H1 (cell line): Measurements from ENCODE around the gene VEPH1. TPM values are rescaled to one million over a fixed set of nuclear protein-coding genes. Genes with fewer than 3 reads are reported as not detected.

Experiments used
- CTCF ChIA-PET: fragments of 300-600 bp; sonication (Branson Sonifier 250); formaldehyde crosslinking; loops from one replicate; lab custom pipeline; 2021; ENCODE audit not compliant: partially characterized antibody; lab: Charles Lee
- POLR2A ChIA-PET: fragments of 300-600 bp; sonication (Branson Sonifier 250); formaldehyde crosslinking; loops from one replicate; lab custom pipeline; 2021; ENCODE audit warnings: inconsistent platforms; ENCODE audit not compliant: partially characterized antibody; lab: Charles Lee
- DNase-seq, 2 experiments: peaks; one replicate each; pipeline versions ENCODE4 v3.0.0 to v3.0.0-alpha.2; 2010 to 2022; ENCODE audit warnings: low spot score in 2 of 2, low read depth in 1 of 2, mixed read lengths in 1 of 2
- FAIRE-seq: peaks from 2 replicates; lab custom pipeline; 2011; peaks lifted over from hg19 to GRCh38; lab: Jason Lieb, UNC
- H2AFZ ChIP-seq: 2 replicates; pipeline ENCODE4 v1.8.1; 2012; ENCODE audit warnings: low read length, inconsistent platforms
- H2AK5ac ChIP-seq: 2 replicates; pipeline ENCODE4 v1.6.1; 2013; ENCODE audit warnings: low read depth, low read length
- H2BK120ac ChIP-seq: replicated peaks from 2 replicates; pipeline ENCODE3; 2013; ENCODE audit warnings: low read depth, low read length, inconsistent platforms
- H2BK12ac ChIP-seq: 2 replicates; pipeline ENCODE4 v1.6.1; 2013; ENCODE audit warnings: low read depth, low read length
- H2BK15ac ChIP-seq: 2 replicates; pipeline ENCODE4 v1.6.1; 2013; ENCODE audit warnings: low read length
- H2BK20ac ChIP-seq: 2 replicates; pipeline ENCODE4 v1.6.1; 2013; ENCODE audit warnings: low read length
- H2BK5ac ChIP-seq: 2 replicates; pipeline ENCODE4 v1.6.1; 2013; ENCODE audit warnings: low read depth, low read length
- H3K14ac ChIP-seq: 2 replicates; pipeline ENCODE4 v1.6.1; 2013; ENCODE audit warnings: inconsistent platforms; ENCODE audit not compliant: insufficient read length
- H3K18ac ChIP-seq: 2 replicates; pipeline ENCODE4 v1.6.1; 2013; ENCODE audit warnings: low read length; ENCODE audit errors: extremely low read depth
- H3K23ac ChIP-seq: 2 replicates; pipeline ENCODE4 v1.6.1; 2013; ENCODE audit warnings: inconsistent platforms; ENCODE audit not compliant: insufficient read length
- H3K23me2 ChIP-seq: 2 replicates; pipeline ENCODE4 v1.6.1; 2013; ENCODE audit warnings: low read depth, low read length
- H3K27ac ChIP-seq: 2 replicates; pipeline ENCODE4 v1.6.1; 2011; ENCODE audit warnings: low read depth, low read length, inconsistent platforms
- H3K27me3 ChIP-seq, 4 experiments: replicated peaks in 1 of 4; 1 replicate in 1 of 4; 2 replicates in 3 of 4; pipeline versions ENCODE4 v1.6.1 to v1.8.1; 2011 to 2013; ENCODE audit warnings: low read length in 3 of 4, mild to moderate bottlenecking in 3 of 4, inconsistent platforms in 2 of 4, mixed read lengths in 2 of 4, moderate library complexity in 1 of 4; ENCODE audit not compliant: control insufficient read depth in 3 of 4, insufficient read depth in 3 of 4; ENCODE audit errors: extremely low read depth in 1 of 4
- H3K36me3 ChIP-seq, 4 experiments: 2 replicates each; pipeline versions ENCODE4 v1.6.1 to v1.8.1; 2011 to 2013; ENCODE audit warnings: mild to moderate bottlenecking in 4 of 4, low read length in 3 of 4, moderate library complexity in 2 of 4, control low read depth in 1 of 4, inconsistent platforms in 1 of 4; ENCODE audit not compliant: insufficient read depth in 4 of 4, control insufficient read depth in 2 of 4
- H3K4ac ChIP-seq: replicated peaks from 2 replicates; pipeline ENCODE3; 2013; ENCODE audit warnings: low read length, low read depth, mixed read lengths, inconsistent platforms; ENCODE audit not compliant: insufficient read length
- H3K4me1 ChIP-seq, 4 experiments: replicated peaks in 1 of 4; 1 replicate in 1 of 4; 2 replicates in 3 of 4; pipeline versions ENCODE4 v1.6.1 to v1.8.1; 2011 to 2013; ENCODE audit warnings: low read length in 3 of 4, inconsistent platforms in 2 of 4, mixed read lengths in 1 of 4; ENCODE audit not compliant: insufficient read depth in 4 of 4, control insufficient read depth in 3 of 4
- H3K4me2 ChIP-seq, 2 experiments: 2 replicates each; pipeline versions ENCODE4 v1.6.1 to v1.8.1; 2011 to 2013; ENCODE audit warnings: low read depth in 2 of 2, low read length in 2 of 2, control low read depth in 1 of 2, inconsistent platforms in 1 of 2, mild to moderate bottlenecking in 1 of 2; ENCODE audit not compliant: insufficient read depth in 1 of 2
- H3K4me3 ChIP-seq, 4 experiments: fragments of 200-600, 300-600 bp in 1 of 4; sonication (generic), shearing (Covaris generic), sonication (Bioruptor Twin) in 1 of 4; 2 replicates each; pipeline versions ENCODE4 v1.5.1 to v1.8.1; 2011 to 2016; ENCODE audit warnings: low read length in 4 of 4, low read depth in 3 of 4, control low read depth in 2 of 4, inconsistent platforms in 2 of 4, mild to moderate bottlenecking in 2 of 4, mixed read lengths in 1 of 4, moderate library complexity in 1 of 4; ENCODE audit not compliant: insufficient read depth in 2 of 4; ENCODE audit errors: extremely low read depth in 1 of 4
- H3K56ac ChIP-seq: replicated peaks from 2 replicates; pipeline ENCODE3; 2013; ENCODE audit warnings: low read depth, mild to moderate bottlenecking, mixed read lengths, low read length, inconsistent platforms; ENCODE audit not compliant: insufficient read length
- H3K79me1 ChIP-seq: 2 replicates; pipeline ENCODE4 v1.6.1; 2013; ENCODE audit warnings: low read depth, low read length, control low read depth
- H3K79me2 ChIP-seq, 2 experiments: 2 replicates each; pipeline versions ENCODE4 v1.6.1 to v1.8.1; 2012 to 2013; ENCODE audit warnings: low read length in 2 of 2, mild to moderate bottlenecking in 2 of 2, inconsistent platforms in 1 of 2; ENCODE audit not compliant: insufficient read depth in 2 of 2, control insufficient read depth in 1 of 2
- H3K9ac ChIP-seq, 4 experiments: replicated peaks in 1 of 4; 1 replicate in 1 of 4; 2 replicates in 3 of 4; pipeline versions ENCODE4 v1.6.1 to v1.8.1; 2011 to 2013; ENCODE audit warnings: low read depth in 3 of 4, low read length in 3 of 4, control low read depth in 2 of 4, mild to moderate bottlenecking in 2 of 4, moderate library complexity in 2 of 4, inconsistent platforms in 1 of 4; ENCODE audit errors: extremely low read depth in 1 of 4
- H3K9me3 ChIP-seq, 2 experiments: 2 replicates each; pipeline versions ENCODE4 v1.6.1 to v1.8.1; 2012 to 2013; ENCODE audit warnings: mild to moderate bottlenecking in 2 of 2, moderate library complexity in 2 of 2, control low read depth in 1 of 2, inconsistent platforms in 1 of 2, low read depth in 1 of 2, low read length in 1 of 2, mixed read lengths in 1 of 2; ENCODE audit not compliant: insufficient read depth in 2 of 2
- H4K20me1 ChIP-seq, 2 experiments: replicated peaks in 1 of 2; 2 replicates each; pipeline versions ENCODE3 to v1.8.1; 2011 to 2013; ENCODE audit warnings: inconsistent platforms in 2 of 2, low read length in 2 of 2, mild to moderate bottlenecking in 1 of 2; ENCODE audit not compliant: insufficient read depth in 2 of 2, control insufficient read depth in 1 of 2
- H4K5ac ChIP-seq: 2 replicates; pipeline ENCODE4 v1.6.1; 2013; ENCODE audit warnings: low read length, low read depth, mixed read lengths, inconsistent platforms; ENCODE audit not compliant: insufficient read length
- H4K8ac ChIP-seq: 2 replicates; pipeline ENCODE4 v1.8.0; 2013; ENCODE audit warnings: mild to moderate bottlenecking, moderate library complexity, low read length, inconsistent platforms; ENCODE audit not compliant: insufficient read depth; ENCODE audit errors: extremely low read depth
- H4K91ac ChIP-seq: replicated peaks from 2 replicates; pipeline ENCODE3; 2013; ENCODE audit warnings: low read length, mixed read lengths, inconsistent platforms; ENCODE audit not compliant: insufficient read length
- CTBP2 ChIP-seq: IDR thresholded peaks from 2 replicates; pipeline ENCODE4 v1.7.0; 2011; ENCODE audit warnings: borderline replicate concordance, mild to moderate bottlenecking, moderate library complexity, mixed read lengths, low read length; ENCODE audit not compliant: insufficient read depth, insufficient read length
- WGBS, 2 experiments: shearing (Covaris generic) in 1 of 2; methylation state at CpG; one replicate each; pipeline versions ENCODE4 v1.1.6 to v1.1.7; 2013 to 2015; ENCODE audit warnings: low lambda C conversion rate in 2 of 2, mixed read lengths in 2 of 2, inconsistent platforms in 1 of 2, low coverage in 1 of 2, missing lambda C conversion rate in 1 of 2; ENCODE audit not compliant: insufficient replicate concordance in 2 of 2, insufficient coverage in 1 of 2, insufficient read length in 1 of 2; ENCODE audit errors: extremely low coverage in 1 of 2, missing lambda C conversion rate in 1 of 2; 5-methylcytosine and 5-hydroxymethylcytosine counted together
- polyA plus RNA-seq, 7 experiments: library from polyadenylated mRNA; depleted of rRNA in 3 of 7; stranded (reverse) in 5 of 7; unstranded in 2 of 7; fragments of >200 nt in 5 of 7; fragments of 200-250 nt in 2 of 7; gene quantifications; 1 replicate in 5 of 7; 2 replicates in 1 of 7; 4 replicates in 1 of 7; pipeline versions ENCODE4 v1.2.1 to v1.2.3, GENCODE V29; 2011 to 2013; ENCODE audit warnings: missing spikeins in 2 of 7, mixed read lengths in 2 of 7
- total RNA-seq: library from RNA; stranded (reverse); fragmentation: NEBNext Ultra II Directional; extraction: Animal tissue kit (Norgen Biotek cat#: 25700); gene quantifications from 2 replicates; pipeline ENCODE4 v1.2.1, GENCODE V29; 2021

Gene VEPH1
- total and polyA plus RNA-seq, 2 of the 8 experiments (the other 6 are each of a cell fraction or from before 2014, with no cell fraction given), result 12.0 to 18.3 TPM

- H3K9me3 ChIP-seq, result no peaks in the 10 kb centered on the region
- H2BK5ac ChIP-seq, result no peak overlapping the region
- CTCF ChIA-PET, result interaction anchor here (1.0 kb wide), 2 partner anchors 12 to 173 kb away, joined by 3 read pairs; no protein-coding TSS in a partner anchor
- no peak for DNase-seq
- no peak overlapping the region for H3K18ac ChIP-seq
- no peak overlapping the region for H2BK15ac ChIP-seq
- no peak overlapping the region for H3K14ac ChIP-seq
- no peak overlapping the region for H3K4ac ChIP-seq
- H3K27ac ChIP-seq, result no peak overlapping the region
- H2AK5ac ChIP-seq, result no peak overlapping the region
- no peak overlapping the region for H2BK120ac ChIP-seq
- no peak overlapping the region for H2AFZ ChIP-seq
- FAIRE-seq, result no peak
- no peak overlapping the region for H2BK12ac ChIP-seq
- POLR2A ChIA-PET, result interaction anchor here (0.6 to 1.4 kb wide), 2 partner anchors 11 to 46 kb away, joined by 3 to 5 read pairs; no protein-coding TSS in a partner anchor
- no peak overlapping the region for H3K23ac ChIP-seq
- H3K4me2 ChIP-seq, result no peak overlapping the region
- no peaks in the 10 kb centered on the region for H3K36me3 ChIP-seq
- no peak overlapping the region for H4K8ac ChIP-seq
- H3K56ac ChIP-seq, result no peak overlapping the region
- H4K5ac ChIP-seq, result no peak overlapping the region
- H4K91ac ChIP-seq, result no peak overlapping the region
- H3K79me2 ChIP-seq, result no peaks in the 10 kb centered on the region
- H2BK20ac ChIP-seq, result no peak overlapping the region
- H3K4me1 ChIP-seq, result no peaks in the 10 kb centered on the region
- 90% methylated on average over 3 of the region's 4 CpGs; no CpG with 5 or more reads in 1 of the 2 experiments for WGBS, 2 experiments
- H3K27me3 ChIP-seq, result no peaks in the 10 kb centered on the region
- no peak overlapping the region for H3K9ac ChIP-seq
- H4K20me1 ChIP-seq, result no peaks in the 10 kb centered on the region
- no peaks in the 10 kb centered on the region; the same call in 1 of the 2 replicates for H3K23me2 ChIP-seq
- no peak overlapping the region for H3K4me3 ChIP-seq
- H3K79me1 ChIP-seq, result no peaks in the 10 kb centered on the region
- TF ChIP-seq CTBP2, result no peak
Measured at GRCh38 chr3:157369727-157370421, 133.3 kb downstream of the VEPH1 start.
